ENCODE data around the gene M1AP. TPM values are rescaled to one million over a fixed set of nuclear protein-coding genes. Genes with fewer than 3 reads are reported as not detected.

Gene M1AP
- total and polyA plus RNA-seq, 2 of the 8 experiments (the other 6 are each of a cell fraction or from before 2014, with no cell fraction given) = 4.8 TPM

- Histone ChIP-seq H3K23ac (ENCODE audit: insufficient read length) (no peak overlapping the region), H3K4me1 (replicated peaks in 1 of 4; ENCODE audit: control insufficient read depth in 3 of 4, insufficient read depth in 4 of 4, low read length in 3 of 4) (no peaks in the 10 kb centered on the region; a peak in 1 of 7 replicates), H2BK5ac (ENCODE audit: low read depth, low read length) (no peak overlapping the region), H3K27ac (ENCODE audit: low read depth, low read length) (no peak overlapping the region), H2AK5ac (ENCODE audit: low read depth, low read length) (no peak overlapping the region), H4K91ac (replicated peaks; ENCODE audit: insufficient read length, low read length) (no peak overlapping the region), H3K36me3 (ENCODE audit: control insufficient read depth in 2 of 4, insufficient read depth in 4 of 4, low read length in 3 of 4) (peaks cover 2 to 17% (median 8%) of the 10 kb centered on the region in 4 experiments; a peak in 7 of 8 replicates), H2BK12ac (ENCODE audit: low read depth, low read length) (no peak overlapping the region), H3K9me3 (ENCODE audit: insufficient read depth in 2 of 2, low read depth in 1 of 2, low read length in 1 of 2) (no peaks in the 10 kb centered on the region), H2BK15ac (ENCODE audit: low read length) (no peak overlapping the region), H3K14ac (ENCODE audit: insufficient read length) (no peak overlapping the region), H2AFZ (ENCODE audit: low read length) (no peak overlapping the region), H3K4me3 (ENCODE audit: extremely low read depth in 1 of 4, insufficient read depth in 2 of 4, low read depth in 3 of 4, low read length in 4 of 4) (no peak overlapping the region), H3K18ac (ENCODE audit: extremely low read depth, low read length) (no peak overlapping the region), H4K5ac (ENCODE audit: insufficient read length, low read depth, low read length) (no peak overlapping the region), H3K27me3 (replicated peaks in 1 of 4; ENCODE audit: control insufficient read depth in 3 of 4, extremely low read depth in 1 of 4, insufficient read depth in 3 of 4, low read length in 3 of 4) (no peaks in the 10 kb centered on the region), H3K23me2 (ENCODE audit: low read depth, low read length) (no peaks in the 10 kb centered on the region; the same call in 1 of the 2 replicates), H4K20me1 (replicated peaks in 1 of 2; ENCODE audit: control insufficient read depth in 1 of 2, insufficient read depth in 2 of 2, low read length in 2 of 2) (peaks cover 3 to 10% of the 10 kb centered on the region in 2 experiments), H3K79me2 (ENCODE audit: control insufficient read depth in 1 of 2, insufficient read depth in 2 of 2, low read length in 2 of 2) (no peaks in the 10 kb centered on the region), H3K4me2 (ENCODE audit: insufficient read depth in 1 of 2, low read depth in 2 of 2, low read length in 2 of 2) (no peak overlapping the region), H2BK20ac (ENCODE audit: low read length) (no peak overlapping the region), H3K79me1 (ENCODE audit: low read depth, low read length) (no peaks in the 10 kb centered on the region), H3K56ac (replicated peaks; ENCODE audit: insufficient read length, low read depth, low read length) (no peak overlapping the region), H3K9ac (replicated peaks in 1 of 4; ENCODE audit: extremely low read depth in 1 of 4, low read depth in 3 of 4, low read length in 3 of 4) (no peak overlapping the region), H3K4ac (replicated peaks; ENCODE audit: insufficient read length, low read depth, low read length) (no peak overlapping the region), H2BK120ac (replicated peaks; ENCODE audit: low read depth, low read length) (no peak overlapping the region), H4K8ac (ENCODE audit: extremely low read depth, insufficient read depth, low read length) (no peak overlapping the region)
- DNase-seq (ENCODE audit: low read depth in 1 of 2, low spot score in 2 of 2) (no peak), FAIRE-seq (no peak)
- ChIA-PET POLR2A (ENCODE audit: partially characterized antibody) (interaction anchor here (1.2 kb wide), 1 partner anchor 18 kb away, joined by 3 read pairs; no protein-coding TSS in a partner anchor), CTCF (ENCODE audit: partially characterized antibody) (no interaction called here)
- 78% methylated on average over 4 of the region's 4 CpGs; no CpG with 5 or more reads in 1 of the 2 experiments for WGBS, 2 experiments (ENCODE audit: extremely low coverage in 1 of 2, insufficient coverage in 1 of 2, insufficient read length in 1 of 2, insufficient replicate concordance in 2 of 2, low coverage in 1 of 2, low lambda C conversion rate in 2 of 2, missing lambda C conversion rate in 1 of 2)
- no peak for TF ChIP-seq TBP (IDR thresholded peaks at IDR 0.05; ENCODE audit: low read depth, low read length)
- no peak for TF ChIP-seq EGR1 (IDR thresholded peaks at IDR 0.05; ENCODE audit: borderline replicate concordance, low read depth, low read length)
- TF ChIP-seq TAF7 (optimal IDR thresholded peaks at IDR 0.05; ENCODE audit: borderline replicate concordance, low read depth, low read length) = no peak
- no peak for TF ChIP-seq USF2 (IDR thresholded peaks at IDR 0.05; ENCODE audit: low read length)
- no peak for TF ChIP-seq NRF1 (IDR thresholded peaks at IDR 0.05; ENCODE audit: low read depth, low read length)
- TF ChIP-seq RFX5 (IDR thresholded peaks at IDR 0.05; ENCODE audit: borderline replicate concordance, low read depth, low read length) = no peak
- TF ChIP-seq SIN3A (conservative IDR thresholded peaks at IDR 0.05 in 1 of 2, IDR thresholded peaks at IDR 0.05 in 1 of 2; ENCODE audit: low read depth in 1 of 2, low read length in 2 of 2) = no peak
- no peak for TF ChIP-seq SUZ12 (IDR thresholded peaks at IDR 0.05; ENCODE audit: low read length)
- TF ChIP-seq RAD21 (IDR thresholded peaks at IDR 0.05 in 1 of 2, conservative IDR thresholded peaks at IDR 0.05 in 1 of 2; ENCODE audit: low read depth in 2 of 2, low read length in 2 of 2) = no peak
- no peak for TF ChIP-seq SP4 (IDR thresholded peaks at IDR 0.05; ENCODE audit: low read length)
- no peak for TF ChIP-seq SIX5 (IDR thresholded peaks at IDR 0.05; ENCODE audit: low read depth, low read length)
- TF ChIP-seq RBBP5 (IDR thresholded peaks at IDR 0.05; ENCODE audit: borderline replicate concordance, low read depth, low read length) = no peak
- TF ChIP-seq ZNF274 (IDR thresholded peaks at IDR 0.05; ENCODE audit: borderline replicate concordance, extremely low read depth, low read length) = no peak
- no peak for TF ChIP-seq POLR2A (IDR thresholded peaks at IDR 0.05; ENCODE audit: control extremely low read depth in 1 of 2, low read depth in 2 of 2, low read length in 2 of 2)
These were observed 111.0 kb downstream of the M1AP start for GRCh38 chr2:74537140-74537539.
